SK-N-SH treated with all-trans-retinoic acid at 6 μM for 48 hours (cell line): ENCODE data around the gene MR1.

Experiments used
- CSDC2 ChIP-seq: fragments of 250-450 bp; sonication (Bioruptor Pico); IDR thresholded peaks from 2 replicates; pipeline ENCODE4 v1.5.0; 2020; ENCODE audit warnings: mild to moderate bottlenecking, moderate library complexity
- ISL1 ChIP-seq: fragments of 250-450 bp; sonication (Bioruptor Pico); IDR thresholded peaks from 2 replicates; pipeline ENCODE4 v2.1.2; 2022; ENCODE audit warnings: mild to moderate bottlenecking, moderate library complexity
- SNAI2 ChIP-seq: fragments of 250-450 bp; sonication (Bioruptor Pico); IDR thresholded peaks from 2 replicates; pipeline ENCODE4 v1.5.0; 2020; ENCODE audit warnings: mild to moderate bottlenecking, moderate library complexity
- ZFP3 ChIP-seq: fragments of 250-450 bp; sonication (Bioruptor Pico); IDR thresholded peaks from 2 replicates; pipeline ENCODE4 v1.5.0; 2020; ENCODE audit warnings: mild to moderate bottlenecking, moderate library complexity
- ZFP30 ChIP-seq: fragments of 450-650 bp; formaldehyde crosslinking; IDR thresholded peaks from 2 replicates; pipeline ENCODE4 v1.5.0; 2022; ENCODE audit warnings: mild to moderate bottlenecking, moderate library complexity
- ZNF565 ChIP-seq: fragments of 450-650 bp; formaldehyde crosslinking; conservative IDR thresholded peaks from 2 replicates; pipeline ENCODE4 v1.5.0; 2020; ENCODE audit warnings: low read depth, mild to moderate bottlenecking, moderate library complexity
- TF ChIP-seq, protein P1 (sequence below): fragments of 250-450 bp; sonication (Bioruptor Pico); IDR thresholded peaks from 2 replicates; pipeline ENCODE4 v1.8.0; 2020; ENCODE audit warnings: mild to moderate bottlenecking, moderate library complexity, borderline replicate concordance

DNA sequence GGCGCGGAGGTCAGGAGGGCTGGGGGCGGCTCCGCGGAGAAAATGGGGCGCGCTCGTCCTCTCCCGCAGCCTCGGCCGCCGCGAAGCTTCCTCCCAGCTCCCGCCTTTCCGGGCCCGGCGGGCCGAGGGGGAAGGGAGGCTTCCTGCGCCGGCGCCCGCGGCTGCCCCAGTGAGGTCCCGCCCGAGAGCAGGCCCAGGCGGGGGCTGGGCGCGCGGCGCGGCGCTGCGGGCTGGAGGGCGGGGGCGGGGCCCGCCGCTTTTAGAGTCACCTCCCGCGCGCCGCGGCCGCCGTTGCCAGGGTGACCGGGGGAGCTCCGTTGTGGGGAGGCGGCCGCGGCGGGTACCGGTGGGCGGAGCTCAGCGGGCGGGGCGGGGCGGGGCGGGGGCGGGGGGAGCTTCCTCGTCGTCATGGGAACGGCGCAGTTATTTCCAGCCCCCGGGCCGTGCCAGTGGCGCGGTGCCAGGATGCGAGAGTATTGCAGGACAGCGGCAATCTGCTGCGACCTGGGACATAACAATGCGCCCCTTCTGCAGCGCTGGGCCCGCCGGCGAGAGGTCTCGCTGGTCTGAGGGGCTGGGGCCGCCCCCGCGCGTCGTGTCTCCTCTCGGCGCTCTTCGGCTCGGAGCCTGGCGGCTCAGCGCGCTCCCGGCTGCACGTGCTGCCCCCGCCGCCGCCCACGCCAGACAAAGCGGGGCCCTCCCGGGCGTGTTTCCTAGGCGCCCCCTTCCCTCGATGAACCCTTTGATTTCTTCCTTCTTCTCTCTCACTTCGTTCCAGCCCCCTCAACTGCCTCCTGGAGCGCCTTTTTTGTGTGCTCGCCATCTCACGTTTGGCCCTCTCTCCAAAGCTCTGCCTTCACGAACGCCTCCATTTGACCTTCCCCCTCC, 71.6 kb downstream of the MR1 start:
- TF ChIP-seq, protein P1, sequence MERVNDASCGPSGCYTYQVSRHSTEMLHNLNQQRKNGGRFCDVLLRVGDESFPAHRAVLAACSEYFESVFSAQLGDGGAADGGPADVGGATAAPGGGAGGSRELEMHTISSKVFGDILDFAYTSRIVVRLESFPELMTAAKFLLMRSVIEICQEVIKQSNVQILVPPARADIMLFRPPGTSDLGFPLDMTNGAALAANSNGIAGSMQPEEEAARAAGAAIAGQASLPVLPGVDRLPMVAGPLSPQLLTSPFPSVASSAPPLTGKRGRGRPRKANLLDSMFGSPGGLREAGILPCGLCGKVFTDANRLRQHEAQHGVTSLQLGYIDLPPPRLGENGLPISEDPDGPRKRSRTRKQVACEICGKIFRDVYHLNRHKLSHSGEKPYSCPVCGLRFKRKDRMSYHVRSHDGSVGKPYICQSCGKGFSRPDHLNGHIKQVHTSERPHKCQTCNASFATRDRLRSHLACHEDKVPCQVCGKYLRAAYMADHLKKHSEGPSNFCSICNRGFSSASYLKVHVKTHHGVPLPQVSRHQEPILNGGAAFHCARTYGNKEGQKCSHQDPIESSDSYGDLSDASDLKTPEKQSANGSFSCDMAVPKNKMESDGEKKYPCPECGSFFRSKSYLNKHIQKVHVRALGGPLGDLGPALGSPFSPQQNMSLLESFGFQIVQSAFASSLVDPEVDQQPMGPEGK (CRISPR knock-in tag) = no peak
- TF ChIP-seq SNAI2 (no peak), ZNF565 (CRISPR knock-in tag) (no peak), ZFP30 (no peak), ZFP3 (CRISPR knock-in tag) (no peak), CSDC2 (CRISPR knock-in tag) (no peak), ISL1 (CRISPR knock-in tag) (no peak)
